ENCODE measurements around the gene SEMA3B. TPM values are rescaled to one million over a fixed set of nuclear protein-coding genes. Genes with fewer than 3 reads are reported as not detected.

Gene SEMA3B
- total and polyA plus RNA-seq, 9 of the 15 experiments (the other 6 are each of a cell fraction or from before 2014, with no cell fraction given): 0.03 to 1.8 (median 0.55) TPM; not detected in 1

GRCh38 chr3:50292159-50293078 is 23.5 kb downstream of the SEMA3B start, which contains the start of gene IFRD2 (continued):
- TF ChIP-seq CTCF (IDR thresholded peaks at IDR 0.05 in 2 of 3, conservative IDR thresholded peaks at IDR 0.05 in 1 of 3; ENCODE audit: insufficient read depth in 2 of 3, low read depth in 1 of 3, low read length in 3 of 3) (0 out of 6 replicates have a peak, but pooled peaks of 1 of the 3 experiments have one; percentile 1), ZNF79 (CRISPR knock-in tag; IDR thresholded peaks at IDR 0.05; ENCODE audit: low read depth) (no peak), PYGO2 (tag; IDR thresholded peaks at IDR 0.05) (no peak)

GRCh38 chr3:50293079-50293801 is 24.3 kb downstream of the SEMA3B start:
- in situ Hi-C loops (cut with MboI): no loop called here
- Histone ChIP-seq H4K20me1 (replicated peaks; ENCODE audit: control insufficient read depth, insufficient read depth, low read length) (no peaks in the 10 kb centered on the region), H3K4me3 (peak overlapping the region; percentile 27; the same call in 1 of the 2 replicates), H3K4me1 (replicated peaks in 1 of 2; ENCODE audit: control insufficient read depth in 2 of 2, insufficient read depth in 2 of 2, low read length in 2 of 2) (peaks cover 12 to 71% of the 10 kb centered on the region in 2 experiments; a peak in 4 of 5 replicates), H3K9ac (ENCODE audit: insufficient read depth in 1 of 2, low read depth in 2 of 2, low read length in 2 of 2) (peak overlapping the region; percentile 70 to 100), H3K79me2 (ENCODE audit: control insufficient read depth, insufficient read depth, low read length) (peaks cover 42% of the 10 kb centered on the region), H3K27me3 (ENCODE audit: control insufficient read depth in 2 of 2, insufficient read depth in 2 of 2, low read length in 2 of 2) (no peaks in the 10 kb centered on the region), H3K36me3 (ENCODE audit: control insufficient read depth, insufficient read depth, low read length) (peaks cover 36% of the 10 kb centered on the region; the same call in 2 of the 3 replicates), H2AFZ (ENCODE audit: low read depth, low read length) (no peak overlapping the region; the same call in 1 of the 2 replicates), H3K9me3 (replicated peaks; ENCODE audit: control insufficient read depth, insufficient read depth, low read depth, low read length) (no peaks in the 10 kb centered on the region), H3K9me1 (ENCODE audit: control insufficient read depth, insufficient read depth, low read length) (no peaks in the 10 kb centered on the region), H3K27ac (ENCODE audit: extremely low read depth, low read depth, low read length) (peak overlapping the region; percentile 67), H3K4me2 (ENCODE audit: insufficient read depth, low read length) (peak overlapping the region; percentile 91)
- BruUV-seq (replicated peaks): no TSS peak
- no peak for FAIRE-seq
- intact Hi-C loops (cut with micrococcal nuclease): no loop called here
- WGBS (ENCODE audit: insufficient coverage, low coverage, missing lambda C conversion rate): 64% methylated on average over 12 of the region's 12 CpGs
- TF ChIP-seq MAX (CRISPR knock-in tag; IDR thresholded peaks at IDR 0.05): 0 out of 2 replicates have a peak, but pooled peaks have one; percentile 16
- TF ChIP-seq PHTF2 (CRISPR knock-in tag; IDR thresholded peaks at IDR 0.05): no peak
- no peak for DNase-seq (ENCODE audit: extremely low read depth in 1 of 4, low spot score in 3 of 4)
- ChIA-PET CTCF (ENCODE audit: low intra/inter-chr PET ratio) (no interaction called here), POLR2A (interaction anchor here (0.5 to 1.0 kb wide), 2 partner anchors 26 to 43 kb away, joined by 3 to 5 read pairs; no protein-coding TSS in a partner anchor)
- no peak for ATAC-seq
